Neuron (in vitro differentiated cells): ENCODE measurements around the gene PRSS50.

ENCODE experiments used
- H2AFZ ChIP-seq: one replicate; pipeline ENCODE4 v1.6.1; 2013; ENCODE audit warnings: low read depth, mild to moderate bottlenecking, inconsistent platforms, low read length, moderate library complexity
- H3K27me3 ChIP-seq: one replicate; pipeline ENCODE4 v1.6.1; 2013; ENCODE audit warnings: low read length; ENCODE audit not compliant: insufficient read depth
- H3K36me3 ChIP-seq: one replicate; pipeline ENCODE4 v1.6.1; 2013; ENCODE audit warnings: low read length; ENCODE audit not compliant: insufficient read depth
- H3K4me1 ChIP-seq: one replicate; pipeline ENCODE4 v1.6.1; 2013; ENCODE audit warnings: low read length; ENCODE audit not compliant: insufficient read depth
- H3K4me3 ChIP-seq: 2 replicates; pipeline ENCODE4 v1.5.1; 2013; ENCODE audit warnings: mild to moderate bottlenecking, low read length, moderate library complexity
- H3K9me3 ChIP-seq: one replicate; pipeline ENCODE4 v1.6.1; 2013; ENCODE audit warnings: low read length

Gene PRSS50

GRCh38 chr3:46699676-46700523 lies 17.8 kb downstream of the PRSS50 start:
- H2AFZ ChIP-seq = no peak overlapping the region
- no peak overlapping the region for H3K4me3 ChIP-seq
- peaks cover 22% of the 10 kb centered on the region for H3K27me3 ChIP-seq
- H3K36me3 ChIP-seq = no peaks in the 10 kb centered on the region
- peaks cover 5% of the 10 kb centered on the region for H3K4me1 ChIP-seq
- no peaks in the 10 kb centered on the region for H3K9me3 ChIP-seq

- Histone ChIP-seq H3K9me3 (no peaks in the 10 kb centered on the region), H3K36me3 (no peaks in the 10 kb centered on the region), H3K4me3 (no peak overlapping the region), H2AFZ (no peak overlapping the region), H3K27me3 (peaks cover 31% of the 10 kb centered on the region), H3K4me1 (peaks cover 9% of the 10 kb centered on the region)
Observed at GRCh38 chr3:46695962-46696894, 21.4 kb downstream of the PRSS50 start.

GRCh38 chr3:46695177-46695961 lies 22.3 kb downstream of the PRSS50 start:
- Histone ChIP-seq H3K4me1 (peaks cover 4% of the 10 kb centered on the region), H3K27me3 (peaks cover 30% of the 10 kb centered on the region), H3K36me3 (no peaks in the 10 kb centered on the region), H3K9me3 (no peaks in the 10 kb centered on the region), H2AFZ (no peak overlapping the region), H3K4me3 (no peak overlapping the region)

- Histone ChIP-seq H3K4me1 (peaks cover 4% of the 10 kb centered on the region), H3K27me3 (peaks cover 30% of the 10 kb centered on the region), H2AFZ (no peak overlapping the region), H3K9me3 (no peaks in the 10 kb centered on the region), H3K36me3 (no peaks in the 10 kb centered on the region), H3K4me3 (no peak overlapping the region)
Observed at GRCh38 chr3:46694520-46694919, 23.1 kb downstream of the PRSS50 start.

- H3K4me3 ChIP-seq = no peak overlapping the region
- peaks cover 30% of the 10 kb centered on the region for H3K27me3 ChIP-seq
Observed at GRCh38 chr3:46693892-46694226, 23.8 kb downstream of the PRSS50 start.

GRCh38 chr3:46693038-46693891 lies 24.4 kb downstream of the PRSS50 start, which contains the start of gene ALS2CL:
TSS of gene ALS2CL (minus strand) at chr3:46693679. CDS start at chr3:46689440, 4,239 bp downstream.
- Histone ChIP-seq H2AFZ (no peak within 1 kb of the TSS), H3K9me3 (no peaks in the 10 kb centered on the region), H3K4me1 (peaks cover 4% of the 10 kb centered on the region), H3K27me3 (peaks cover 30% of the 10 kb centered on the region), H3K36me3 (no peaks in the 10 kb centered on the region), H3K4me3 (peak within 1 kb of the TSS; percentile 12)

More at GRCh38 chr3:46693892-46694226, 23.8 kb downstream of the PRSS50 start:
- Histone ChIP-seq H2AFZ (no peak overlapping the region), H3K36me3 (no peaks in the 10 kb centered on the region), H3K4me1 (peaks cover 4% of the 10 kb centered on the region), H3K9me3 (no peaks in the 10 kb centered on the region)

- peaks cover 4% of the 10 kb centered on the region for H3K4me1 ChIP-seq
- peaks cover 30% of the 10 kb centered on the region for H3K27me3 ChIP-seq
- H3K4me3 ChIP-seq = no peak overlapping the region
- H3K9me3 ChIP-seq = no peaks in the 10 kb centered on the region
- H3K36me3 ChIP-seq = no peaks in the 10 kb centered on the region
- no peak overlapping the region for H2AFZ ChIP-seq
Observed at GRCh38 chr3:46692566-46692990, 25.1 kb downstream of the PRSS50 start.

GRCh38 chr3:46690798-46691197 lies 26.9 kb downstream of the PRSS50 start:
- Histone ChIP-seq H3K27me3 (peaks cover 32% of the 10 kb centered on the region), H3K36me3 (no peaks in the 10 kb centered on the region), H3K9me3 (no peaks in the 10 kb centered on the region), H2AFZ (no peak overlapping the region), H3K4me3 (no peak overlapping the region), H3K4me1 (peaks cover 4% of the 10 kb centered on the region)

GRCh38 chr3:46685446-46685845 lies 32.2 kb downstream of the PRSS50 start:
- Histone ChIP-seq H3K4me3 (no peak overlapping the region), H2AFZ (no peak overlapping the region), H3K36me3 (no peaks in the 10 kb centered on the region), H3K9me3 (no peaks in the 10 kb centered on the region), H3K4me1 (no peaks in the 10 kb centered on the region), H3K27me3 (peaks cover 2% of the 10 kb centered on the region)

- Histone ChIP-seq H3K36me3 (no peaks in the 10 kb centered on the region), H3K27me3 (peaks cover 2% of the 10 kb centered on the region), H2AFZ (no peak overlapping the region), H3K9me3 (no peaks in the 10 kb centered on the region), H3K4me3 (no peak overlapping the region), H3K4me1 (no peaks in the 10 kb centered on the region)
Observed at GRCh38 chr3:46684891-46685290, 32.8 kb downstream of the PRSS50 start.

- Histone ChIP-seq H3K27me3 (peaks cover 2% of the 10 kb centered on the region), H3K4me3 (no peak overlapping the region), H3K36me3 (no peaks in the 10 kb centered on the region), H2AFZ (no peak overlapping the region), H3K4me1 (no peaks in the 10 kb centered on the region), H3K9me3 (no peaks in the 10 kb centered on the region)
Observed at GRCh38 chr3:46682974-46683373, 34.7 kb downstream of the PRSS50 start.
